Dermis microvascular lymphatic vessel endothelial cell (primary cell): ENCODE data around the gene FAM8A1. TPM values are rescaled to one million over a fixed set of nuclear protein-coding genes. Genes with fewer than 3 reads are reported as not detected.

Experiments used
- DNase-seq, 2 donors: peaks; one replicate each; pipeline versions ENCODE4 v3.0.0 to v3.0.0-alpha.2; 2010; ENCODE audit warnings: low read depth in 2 of 2
- total RNA-seq: library from RNA; depleted of rRNA; stranded (reverse); fragments of >200 nt; gene quantifications from 2 replicates; pipeline ENCODE4 v1.2.1, GENCODE V29; 2014

The FAM8A1 gene
- total RNA-seq, 1 donor from 2014 or later = 8.5 TPM

- DNase-seq = no peak
These were observed 56.0 kb downstream of the FAM8A1 start for GRCh38 chr6:17656092-17656491.

GRCh38 chr6:17656644-17657043 lies 56.5 kb downstream of the FAM8A1 start:
- no peak for DNase-seq

Other genes with a start within 250 kb of the FAM8A1 start
- 0.39 and 0.63 TPM in 2 replicates for gene CAP2, start 206.7 kb upstream of the FAM8A1 start, total RNA-seq
- gene NUP153, start 106.6 kb downstream of the FAM8A1 start, total RNA-seq = 20.3 and 25.3 TPM in 2 replicates